Osteoblast (primary cell): ENCODE data around the gene N4BP2. TPM values are rescaled to one million over a fixed set of nuclear protein-coding genes. Genes with fewer than 3 reads are reported as not detected.

Source experiments
- DNase-seq: peaks from one replicate; pipeline ENCODE4 v3.0.0; 2011; ENCODE audit warnings: low spot score, mixed read lengths; ENCODE audit not compliant: insufficient read length; ENCODE audit errors: missing footprints
- H2AFZ ChIP-seq: 2 replicates; pipeline ENCODE4 v1.6.0; 2011; ENCODE audit warnings: mild to moderate bottlenecking, low read length
- H3K27ac ChIP-seq: 2 replicates; pipeline ENCODE4 v1.5.1; 2011; ENCODE audit warnings: mild to moderate bottlenecking, low read depth, low read length, moderate library complexity
- H3K27me3 ChIP-seq: 2 replicates; pipeline ENCODE4 v1.6.0; 2012; ENCODE audit warnings: mild to moderate bottlenecking, control low read depth, inconsistent platforms, low read length, moderate library complexity; ENCODE audit not compliant: insufficient read depth
- H3K36me3 ChIP-seq: 2 replicates; pipeline ENCODE4 v1.5.1; 2011; ENCODE audit warnings: mild to moderate bottlenecking, low read length, control low read depth, moderate library complexity; ENCODE audit not compliant: insufficient read depth
- H3K4me1 ChIP-seq: 2 replicates; pipeline ENCODE4 v1.5.1; 2011; ENCODE audit warnings: mild to moderate bottlenecking, low read length, control low read depth, moderate library complexity; ENCODE audit not compliant: insufficient read depth
- H3K4me2 ChIP-seq: 2 replicates; pipeline ENCODE4 v1.6.0; 2011; ENCODE audit warnings: mild to moderate bottlenecking, low read length; ENCODE audit not compliant: insufficient read depth
- H3K4me3 ChIP-seq: fragments of 200-600 bp; sonication (generic); 3 replicates; pipeline ENCODE4 v1.5.1; 2012; ENCODE audit warnings: mild to moderate bottlenecking, low read length, inconsistent platforms; ENCODE audit not compliant: insufficient read depth
- H3K79me2 ChIP-seq: 2 replicates; pipeline ENCODE4 v1.6.0; 2012; ENCODE audit warnings: mild to moderate bottlenecking, low read length, control low read depth, inconsistent platforms; ENCODE audit not compliant: insufficient read depth
- H3K9me3 ChIP-seq: 2 replicates; pipeline ENCODE4 v1.5.1; 2011; ENCODE audit warnings: low read depth, low read length, control low read depth
- H4K20me1 ChIP-seq: 2 replicates; pipeline ENCODE4 v1.6.0; 2012; ENCODE audit warnings: mild to moderate bottlenecking, low read length, control low read depth; ENCODE audit not compliant: insufficient read depth
- total RNA-seq: library from RNA; depleted of rRNA; stranded (reverse); fragments of >200 nt; gene quantifications from 2 replicates; pipeline ENCODE4 v1.2.3, GENCODE V29; 2012
- TF ChIP-seq, protein P1 (sequence below): IDR thresholded peaks from 2 replicates; pipeline ENCODE4 v1.5.1; 2011; ENCODE audit warnings: mild to moderate bottlenecking, low read depth, low read length, moderate library complexity; ENCODE audit errors: extremely low read depth

Gene N4BP2
- total RNA-seq, 1 donor: 19.2 TPM

DNA sequence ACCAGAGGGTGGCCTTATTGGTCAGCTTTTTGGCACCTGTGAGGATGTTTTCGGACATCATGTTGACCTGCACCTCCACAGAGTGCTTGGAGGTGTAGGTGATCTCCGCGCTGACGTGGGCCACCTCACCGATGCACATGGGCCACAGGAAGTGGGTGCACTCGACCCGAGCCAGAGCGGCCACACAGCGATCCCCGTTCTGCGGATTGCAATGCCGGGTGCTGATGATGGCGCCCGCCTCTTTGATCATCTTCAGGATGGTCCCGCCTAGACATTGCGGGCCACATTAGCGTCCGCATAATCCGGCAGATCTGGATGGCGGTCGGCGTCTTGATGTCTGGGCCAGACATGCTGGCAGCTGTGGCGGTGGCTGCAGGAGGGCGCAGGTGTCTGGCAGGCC lies 12.9 kb upstream of the N4BP2 start:
- H3K27me3 ChIP-seq: no peaks in the 10 kb centered on the region
- no peaks in the 10 kb centered on the region for H3K9me3 ChIP-seq
- no peak for DNase-seq
- H3K4me1 ChIP-seq: peaks cover 11% of the 10 kb centered on the region
- no peak overlapping the region for H3K4me3 ChIP-seq
- no peaks in the 10 kb centered on the region for H3K36me3 ChIP-seq
- no peaks in the 10 kb centered on the region for H4K20me1 ChIP-seq
- TF ChIP-seq, protein P1, sequence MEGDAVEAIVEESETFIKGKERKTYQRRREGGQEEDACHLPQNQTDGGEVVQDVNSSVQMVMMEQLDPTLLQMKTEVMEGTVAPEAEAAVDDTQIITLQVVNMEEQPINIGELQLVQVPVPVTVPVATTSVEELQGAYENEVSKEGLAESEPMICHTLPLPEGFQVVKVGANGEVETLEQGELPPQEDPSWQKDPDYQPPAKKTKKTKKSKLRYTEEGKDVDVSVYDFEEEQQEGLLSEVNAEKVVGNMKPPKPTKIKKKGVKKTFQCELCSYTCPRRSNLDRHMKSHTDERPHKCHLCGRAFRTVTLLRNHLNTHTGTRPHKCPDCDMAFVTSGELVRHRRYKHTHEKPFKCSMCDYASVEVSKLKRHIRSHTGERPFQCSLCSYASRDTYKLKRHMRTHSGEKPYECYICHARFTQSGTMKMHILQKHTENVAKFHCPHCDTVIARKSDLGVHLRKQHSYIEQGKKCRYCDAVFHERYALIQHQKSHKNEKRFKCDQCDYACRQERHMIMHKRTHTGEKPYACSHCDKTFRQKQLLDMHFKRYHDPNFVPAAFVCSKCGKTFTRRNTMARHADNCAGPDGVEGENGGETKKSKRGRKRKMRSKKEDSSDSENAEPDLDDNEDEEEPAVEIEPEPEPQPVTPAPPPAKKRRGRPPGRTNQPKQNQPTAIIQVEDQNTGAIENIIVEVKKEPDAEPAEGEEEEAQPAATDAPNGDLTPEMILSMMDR: no peak
- no peaks in the 10 kb centered on the region for H3K79me2 ChIP-seq
- H3K4me2 ChIP-seq: no peak overlapping the region
- H3K27ac ChIP-seq: no peak overlapping the region
- no peak overlapping the region for H2AFZ ChIP-seq

- Histone ChIP-seq H3K4me2 (peak overlapping the region; percentile 61), H3K4me1 (peaks cover 11% of the 10 kb centered on the region), H3K36me3 (no peaks in the 10 kb centered on the region), H3K27me3 (no peaks in the 10 kb centered on the region), H2AFZ (no peak overlapping the region), H3K27ac (peak overlapping the region; percentile 35), H3K79me2 (no peaks in the 10 kb centered on the region), H4K20me1 (no peaks in the 10 kb centered on the region), H3K4me3 (peak overlapping the region; percentile 1), H3K9me3 (no peaks in the 10 kb centered on the region)
- DNase-seq: peak; percentile 83
- TF ChIP-seq, protein P1: peak; percentile 15
These were observed 10.2 kb upstream of the N4BP2 start for GRCh38 chr4:40046311-40046980.

DNA sequence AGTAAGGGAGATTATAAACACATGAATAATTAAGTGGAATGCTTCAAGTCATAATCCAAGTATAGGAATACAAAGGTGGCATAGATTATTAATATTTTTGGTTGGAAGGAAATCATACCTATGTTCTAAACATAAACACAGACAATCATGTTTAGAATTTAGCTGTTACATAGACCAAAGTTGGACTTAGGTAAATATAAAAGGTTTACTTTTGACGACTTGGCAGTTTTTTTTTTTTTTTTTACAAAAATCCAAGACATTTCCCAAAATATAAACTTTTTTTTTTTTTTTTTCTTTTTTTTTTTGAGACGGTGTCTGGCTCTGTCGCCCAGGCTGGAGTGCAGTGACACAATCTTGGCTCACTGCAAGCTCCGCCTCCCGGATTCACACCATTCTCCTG lies 3.5 kb upstream of the N4BP2 start:
- Histone ChIP-seq H3K79me2 (peaks cover under 1% of the 10 kb centered on the region), H3K4me1 (peaks cover 12% of the 10 kb centered on the region), H3K4me2 (no peak overlapping the region), H3K36me3 (no peaks in the 10 kb centered on the region), H2AFZ (no peak overlapping the region), H3K4me3 (no peak overlapping the region), H4K20me1 (no peaks in the 10 kb centered on the region), H3K9me3 (no peaks in the 10 kb centered on the region), H3K27me3 (no peaks in the 10 kb centered on the region), H3K27ac (no peak overlapping the region)
- DNase-seq: no peak
- TF ChIP-seq, protein P1: no peak

- peak overlapping the region; percentile 91 for H3K27ac ChIP-seq
These were observed 1.2 kb upstream of the N4BP2 start for GRCh38 chr4:40055511-40055862.

More at GRCh38 chr4:40055511-40055862, 1.2 kb upstream of the N4BP2 start:
- Histone ChIP-seq H3K79me2 (peaks cover 3% of the 10 kb centered on the region), H3K4me1 (peaks cover 17% of the 10 kb centered on the region), H3K36me3 (no peaks in the 10 kb centered on the region), H3K27me3 (no peaks in the 10 kb centered on the region), H4K20me1 (no peaks in the 10 kb centered on the region), H3K9me3 (no peaks in the 10 kb centered on the region), H2AFZ (peak overlapping the region; percentile 88), H3K4me3 (peak overlapping the region; percentile 74), H3K4me2 (peak overlapping the region; percentile 82)
- DNase-seq: peak; percentile 42
- TF ChIP-seq, protein P1: no peak
